Measurements from ENCODE around the gene AKAP5.

AKAP5 gene

DNA sequence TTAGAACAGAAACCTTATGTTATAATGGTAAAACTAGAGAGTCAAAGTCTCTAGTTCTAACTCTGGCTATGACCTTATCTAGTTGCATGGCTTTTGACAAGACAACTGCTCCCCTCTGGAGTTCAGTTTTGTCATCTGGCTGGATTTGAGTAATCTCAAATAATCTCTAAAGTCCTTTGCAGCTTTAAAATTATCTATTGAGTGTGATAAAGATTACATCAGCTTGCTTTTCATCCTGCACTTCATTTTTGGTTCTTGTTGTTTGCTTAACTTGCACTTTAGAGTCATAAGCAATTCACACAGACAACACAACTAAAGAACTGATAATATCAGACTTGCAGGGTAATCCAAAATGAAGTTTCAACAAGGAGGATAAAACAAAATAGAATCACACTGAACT, 2.3 kb downstream of the AKAP5 start:
- FAIRE-seq (peak; percentile 88), DNase-seq (ENCODE audit: insufficient read length, low spot score) (no peak)

DNA sequence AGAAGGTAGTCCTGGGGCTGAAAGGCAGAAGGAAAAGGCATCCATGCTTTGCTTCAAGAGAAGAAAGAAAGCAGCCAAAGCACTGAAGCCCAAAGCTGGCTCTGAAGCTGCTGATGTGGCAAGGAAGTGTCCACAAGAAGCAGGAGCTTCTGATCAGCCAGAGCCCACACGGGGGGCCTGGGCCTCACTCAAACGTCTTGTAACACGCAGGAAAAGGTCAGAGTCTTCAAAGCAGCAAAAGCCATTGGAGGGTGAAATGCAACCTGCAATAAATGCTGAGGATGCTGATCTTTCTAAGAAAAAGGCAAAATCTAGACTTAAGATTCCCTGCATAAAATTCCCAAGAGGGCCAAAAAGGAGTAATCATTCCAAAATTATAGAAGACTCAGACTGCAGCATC, 3.2 kb downstream of the AKAP5 start:
- no peak for DNase-seq (ENCODE audit: insufficient read length, low spot score)
- FAIRE-seq, result no peak
- TF ChIP-seq, protein P1, sequence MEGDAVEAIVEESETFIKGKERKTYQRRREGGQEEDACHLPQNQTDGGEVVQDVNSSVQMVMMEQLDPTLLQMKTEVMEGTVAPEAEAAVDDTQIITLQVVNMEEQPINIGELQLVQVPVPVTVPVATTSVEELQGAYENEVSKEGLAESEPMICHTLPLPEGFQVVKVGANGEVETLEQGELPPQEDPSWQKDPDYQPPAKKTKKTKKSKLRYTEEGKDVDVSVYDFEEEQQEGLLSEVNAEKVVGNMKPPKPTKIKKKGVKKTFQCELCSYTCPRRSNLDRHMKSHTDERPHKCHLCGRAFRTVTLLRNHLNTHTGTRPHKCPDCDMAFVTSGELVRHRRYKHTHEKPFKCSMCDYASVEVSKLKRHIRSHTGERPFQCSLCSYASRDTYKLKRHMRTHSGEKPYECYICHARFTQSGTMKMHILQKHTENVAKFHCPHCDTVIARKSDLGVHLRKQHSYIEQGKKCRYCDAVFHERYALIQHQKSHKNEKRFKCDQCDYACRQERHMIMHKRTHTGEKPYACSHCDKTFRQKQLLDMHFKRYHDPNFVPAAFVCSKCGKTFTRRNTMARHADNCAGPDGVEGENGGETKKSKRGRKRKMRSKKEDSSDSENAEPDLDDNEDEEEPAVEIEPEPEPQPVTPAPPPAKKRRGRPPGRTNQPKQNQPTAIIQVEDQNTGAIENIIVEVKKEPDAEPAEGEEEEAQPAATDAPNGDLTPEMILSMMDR (IDR thresholded peaks at IDR 0.05; ENCODE audit: insufficient read depth, missing control alignments), result no peak

More for the DNA sequence above, 2.3 kb downstream of the AKAP5 start:
- TF ChIP-seq, protein P1 (IDR thresholded peaks at IDR 0.05; ENCODE audit: insufficient read depth, missing control alignments), result no peak

DNA sequence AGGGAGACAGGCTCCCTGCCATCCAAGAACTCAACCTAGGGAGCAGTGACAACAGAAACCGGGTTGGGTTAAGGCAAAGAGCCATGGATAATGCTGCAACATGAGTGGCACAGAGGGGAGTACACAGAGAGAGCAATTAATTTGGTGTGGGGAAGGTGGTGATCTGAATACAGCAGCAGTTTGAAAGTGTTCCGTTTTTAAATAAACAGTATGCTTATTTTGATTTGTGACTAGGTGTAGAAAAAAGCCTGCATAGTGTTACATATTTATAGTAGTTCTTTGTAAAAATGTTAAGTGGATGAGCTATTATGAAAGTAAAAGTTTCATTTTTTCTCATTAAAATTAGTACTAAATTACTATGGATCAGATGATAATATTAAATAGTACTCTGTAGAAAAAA, 8.7 kb downstream of the AKAP5 start:
- no peak for FAIRE-seq

DNA sequence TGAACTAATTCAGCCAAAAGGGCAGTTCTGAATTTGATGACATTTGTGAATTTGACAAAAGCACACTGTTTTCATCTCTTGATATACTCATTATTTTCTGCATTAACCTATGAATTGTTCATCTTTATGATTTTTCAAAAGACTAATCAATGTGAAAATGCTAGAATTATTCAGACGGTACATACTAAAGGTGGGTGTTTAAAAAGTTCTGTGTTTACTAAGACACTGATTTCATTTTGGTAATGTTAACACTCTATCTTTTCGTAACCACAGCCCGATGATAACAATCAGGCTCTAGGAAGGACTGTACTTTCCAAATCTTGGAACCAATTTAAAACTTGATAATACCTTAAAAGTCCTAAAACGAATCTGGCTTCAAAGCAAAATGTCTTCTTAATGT, 9.4 kb downstream of the AKAP5 start:
- FAIRE-seq (no peak), DNase-seq (ENCODE audit: insufficient read length, low spot score) (no peak)
- TF ChIP-seq, protein P1 (IDR thresholded peaks at IDR 0.05; ENCODE audit: insufficient read depth, missing control alignments), result no peak

More for the DNA sequence above, 8.7 kb downstream of the AKAP5 start:
- DNase-seq (ENCODE audit: insufficient read length, low spot score), result no peak
- TF ChIP-seq, protein P1 (IDR thresholded peaks at IDR 0.05; ENCODE audit: insufficient read depth, missing control alignments), result no peak

DNA sequence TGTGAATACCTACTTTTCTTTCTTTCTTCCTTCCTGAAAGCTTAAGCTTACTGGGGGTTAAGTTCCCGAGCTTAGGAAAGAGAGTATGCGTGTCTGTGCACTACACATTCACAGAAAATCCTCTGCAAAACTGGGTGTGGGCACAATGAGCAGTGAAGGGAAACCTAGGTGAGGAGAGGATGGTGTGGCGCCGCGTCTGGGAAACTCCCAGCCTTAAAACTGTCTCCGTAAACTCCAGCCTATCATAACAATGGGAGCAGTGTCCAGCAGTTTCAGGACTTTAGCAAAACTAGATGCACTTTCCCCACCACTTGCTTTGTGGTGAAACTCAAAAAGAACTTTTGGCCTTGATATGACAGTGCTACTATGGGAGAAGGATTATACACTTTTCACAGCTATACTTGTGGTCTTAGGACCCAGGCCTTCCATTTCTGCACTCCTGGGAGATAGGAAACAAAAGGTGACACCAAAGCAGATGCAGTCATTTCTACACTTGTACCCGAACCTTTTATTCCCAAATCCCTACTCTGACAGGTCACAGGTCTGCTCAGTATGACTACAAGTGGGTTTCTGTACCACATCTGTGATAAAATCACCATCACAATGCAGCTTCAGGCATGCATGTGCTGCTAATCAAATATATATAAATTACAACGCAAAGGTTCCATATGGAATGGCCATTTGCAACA, 10.4 kb downstream of the AKAP5 start:
- peak; percentile 6 for FAIRE-seq

DNA sequence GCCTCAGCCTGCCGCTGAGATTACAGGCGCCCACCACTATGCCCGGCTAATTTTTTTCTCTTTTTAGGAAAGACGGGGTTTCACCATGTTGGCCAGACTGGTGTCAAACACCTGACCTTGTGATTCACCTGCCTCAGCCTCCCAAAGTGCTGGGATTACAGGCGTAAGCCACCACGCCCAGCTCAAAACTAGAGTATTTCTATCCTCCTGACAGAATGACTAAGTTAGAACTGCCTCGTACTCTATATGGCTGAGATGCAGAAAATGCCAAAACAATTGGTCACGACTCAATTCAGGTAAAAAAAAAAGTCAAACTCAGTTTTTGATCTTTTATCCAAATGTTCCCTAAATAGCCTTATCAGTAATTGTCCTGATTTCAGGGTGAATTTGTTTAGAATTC, 11.1 kb downstream of the AKAP5 start:
- FAIRE-seq (no peak), DNase-seq (ENCODE audit: insufficient read length, low spot score) (no peak)
- TF ChIP-seq, protein P1 (IDR thresholded peaks at IDR 0.05; ENCODE audit: insufficient read depth, missing control alignments), result no peak

More for the DNA sequence above, 10.4 kb downstream of the AKAP5 start:
- DNase-seq (ENCODE audit: insufficient read length, low spot score), result no peak
- TF ChIP-seq, protein P1 (IDR thresholded peaks at IDR 0.05; ENCODE audit: insufficient read depth, missing control alignments), result no peak

DNA sequence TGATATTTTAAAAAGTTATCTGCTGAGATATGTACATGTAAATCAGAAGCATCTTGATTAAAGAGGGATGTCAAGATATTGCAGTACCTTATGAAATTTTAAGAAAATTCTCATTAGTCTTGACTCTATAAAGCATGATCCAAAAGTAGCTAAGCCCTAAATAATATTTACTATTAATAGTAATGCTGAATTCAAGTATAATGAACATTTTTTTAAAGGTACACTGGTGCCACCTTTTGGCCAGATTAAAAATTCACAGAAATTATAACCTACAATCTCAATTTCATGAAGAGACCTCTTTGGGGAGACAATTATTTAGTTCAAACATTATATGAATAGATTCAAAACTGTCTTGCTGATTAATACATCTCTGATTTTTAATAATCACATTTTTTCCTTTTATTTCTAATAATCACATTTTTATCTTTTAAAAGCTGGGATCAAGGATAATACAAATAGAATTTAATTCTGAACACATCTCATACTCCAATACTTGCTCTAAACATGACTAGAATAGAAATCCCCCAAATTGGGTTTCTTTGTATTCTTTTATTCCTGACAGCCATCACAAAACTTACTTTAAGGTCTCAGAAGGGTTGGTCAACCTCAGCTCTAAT, 13.4 kb downstream of the AKAP5 start:
- no peak for DNase-seq (ENCODE audit: insufficient read length, low spot score)
- TF ChIP-seq, protein P1 (IDR thresholded peaks at IDR 0.05; ENCODE audit: insufficient read depth, missing control alignments), result peak; percentile 60

More for the DNA sequence above, 13.4 kb downstream of the AKAP5 start:
- peak; percentile 6 for FAIRE-seq
